Gastrocnemius medialis (tissue), 4 donors: Measurements from ENCODE around the gene TRIP10. TPM values are rescaled to one million over a fixed set of nuclear protein-coding genes. Genes with fewer than 3 reads are reported as not detected.

Experiments
- ATAC-seq, 2 donors: fragments of 150-250 bp; one replicate each; pipeline ENCODE4 v1.9.1; 2016
- DNase-seq, 2 donors: peaks; one replicate each; pipeline ENCODE4 v3.0.0-alpha.2; 2019
- H3K27ac ChIP-seq, 4 donors: fragments of 200-600 bp; sonication (generic); 1 replicate in 1 of 4; 2 replicates in 3 of 4; pipeline ENCODE4 v1.5.1; 2016 to 2018; ENCODE audit warnings: mild to moderate bottlenecking in 2 of 4, moderate library complexity in 1 of 4
- H3K27me3 ChIP-seq, 3 donors: fragments of 200-600 bp; sonication (generic) in 2 of 3; 1 replicate in 1 of 3; 2 replicates in 2 of 3; pipeline versions ENCODE4 v1.5.1 to v1.6.0; 2016 to 2019; ENCODE audit warnings: mild to moderate bottlenecking in 1 of 3, moderate library complexity in 1 of 3
- H3K36me3 ChIP-seq, 2 donors: fragments of 200-600 bp; sonication (generic) in 1 of 2; one replicate each; pipeline ENCODE4 v1.5.1; 2017 to 2018
- H3K4me1 ChIP-seq, 2 donors: fragments of 200-600 bp; sonication (generic) in 1 of 2; one replicate each; pipeline ENCODE4 v1.5.1; 2016 to 2017; ENCODE audit warnings: mild to moderate bottlenecking in 2 of 2
- H3K4me3 ChIP-seq, 4 donors: fragments of 200-600 bp; sonication (generic) in 3 of 4; 1 replicate in 1 of 4; 2 replicates in 3 of 4; pipeline ENCODE4 v1.5.1; 2016 to 2019; ENCODE audit warnings: mild to moderate bottlenecking in 2 of 4
- H3K9me3 ChIP-seq, 3 donors: fragments of 200-600 bp; sonication (generic) in 2 of 3; 1 replicate in 1 of 3; 2 replicates in 2 of 3; pipeline ENCODE4 v1.5.1; 2016 to 2019
- POLR2A ChIP-seq, 2 donors: fragments of 450-650 bp; IDR thresholded peaks; one replicate each; pipeline ENCODE4 v1.6.1; 2017; ENCODE audit warnings: antibody characterized with exemption in 2 of 2, mild to moderate bottlenecking in 2 of 2, moderate library complexity in 2 of 2
- in situ Hi-C, 4 donors: fragments of 200-750 bp; cut with MboI; loops; one replicate each; pipeline versions ENCODE4 v1.15.0 to v1.8.0; 2017; ENCODE audit warnings: low sequenced_read_pairs in 4 of 4
- intact Hi-C: fragments of 100-400 bp; cut with DNase I; formaldehyde crosslinking; loops from one replicate; pipeline ENCODE4 v1.15.1; 2023; ENCODE audit warnings: low total_unique reads
- total RNA-seq, 4 donors: library from RNA; depleted of rRNA; stranded (reverse); fragments of >200 nt; gene quantifications; one replicate each; pipeline versions ENCODE4 v1.1.0 to v1.2.3, GENCODE V29; 2016
- TF ChIP-seq, protein P1 (sequence below), 5 experiments: fragments of 450-650 bp in 3 of 5; fragments of 200-600 bp in 2 of 5; sonication (generic) in 2 of 5; IDR thresholded peaks in 4 of 5; conservative IDR thresholded peaks in 1 of 5; 1 replicate in 4 of 5; 2 replicates in 1 of 5; pipeline ENCODE4 v1.5.1; 2016 to 2019; ENCODE audit warnings: antibody characterized with exemption in 5 of 5, mild to moderate bottlenecking in 3 of 5, moderate library complexity in 3 of 5

Gene TRIP10
- total RNA-seq, 4 donors from 2014 or later, result 130 to 237 (median 178) TPM

DNA sequence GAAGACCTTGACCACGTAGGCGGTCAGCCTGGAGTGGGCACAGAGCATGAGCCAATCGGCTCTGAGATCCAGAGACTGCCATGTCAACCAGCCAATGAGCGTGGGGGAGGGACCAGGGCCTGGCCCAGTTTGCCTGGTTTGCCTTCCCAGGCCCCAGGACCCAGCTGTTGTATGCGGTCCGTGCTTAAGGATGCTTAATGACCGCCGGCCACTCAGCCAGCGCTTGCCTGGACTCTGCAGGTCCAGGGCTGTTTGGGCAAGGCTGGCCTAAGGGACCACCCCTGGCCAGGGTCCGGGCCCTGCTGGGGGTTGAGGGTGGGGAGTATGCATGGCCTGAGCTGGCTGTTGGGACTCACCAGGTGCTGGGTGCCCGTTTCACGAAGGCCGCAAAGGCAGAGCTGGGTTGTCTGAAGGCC lies 46.4 kb upstream of the TRIP10 start:
- Histone ChIP-seq H3K27ac (no peak overlapping the region), H3K4me3 (no peak overlapping the region), H3K27me3 (no peaks in the 10 kb centered on the region), H3K36me3 (no peaks in the 10 kb centered on the region), H3K9me3 (no peaks in the 10 kb centered on the region), H3K4me1 (no peaks in the 10 kb centered on the region)
- in situ Hi-C loops (no loop called here), intact Hi-C loops (no loop called here)
- DNase-seq (no peak), ATAC-seq (no peak)
- no peak for TF ChIP-seq POLR2A (IDR thresholded peaks at IDR 0.05)
- TF ChIP-seq, protein P1, sequence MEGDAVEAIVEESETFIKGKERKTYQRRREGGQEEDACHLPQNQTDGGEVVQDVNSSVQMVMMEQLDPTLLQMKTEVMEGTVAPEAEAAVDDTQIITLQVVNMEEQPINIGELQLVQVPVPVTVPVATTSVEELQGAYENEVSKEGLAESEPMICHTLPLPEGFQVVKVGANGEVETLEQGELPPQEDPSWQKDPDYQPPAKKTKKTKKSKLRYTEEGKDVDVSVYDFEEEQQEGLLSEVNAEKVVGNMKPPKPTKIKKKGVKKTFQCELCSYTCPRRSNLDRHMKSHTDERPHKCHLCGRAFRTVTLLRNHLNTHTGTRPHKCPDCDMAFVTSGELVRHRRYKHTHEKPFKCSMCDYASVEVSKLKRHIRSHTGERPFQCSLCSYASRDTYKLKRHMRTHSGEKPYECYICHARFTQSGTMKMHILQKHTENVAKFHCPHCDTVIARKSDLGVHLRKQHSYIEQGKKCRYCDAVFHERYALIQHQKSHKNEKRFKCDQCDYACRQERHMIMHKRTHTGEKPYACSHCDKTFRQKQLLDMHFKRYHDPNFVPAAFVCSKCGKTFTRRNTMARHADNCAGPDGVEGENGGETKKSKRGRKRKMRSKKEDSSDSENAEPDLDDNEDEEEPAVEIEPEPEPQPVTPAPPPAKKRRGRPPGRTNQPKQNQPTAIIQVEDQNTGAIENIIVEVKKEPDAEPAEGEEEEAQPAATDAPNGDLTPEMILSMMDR (IDR thresholded peaks at IDR 0.05 in 4 of 5, conservative IDR thresholded peaks at IDR 0.05 in 1 of 5), result no peak

DNA sequence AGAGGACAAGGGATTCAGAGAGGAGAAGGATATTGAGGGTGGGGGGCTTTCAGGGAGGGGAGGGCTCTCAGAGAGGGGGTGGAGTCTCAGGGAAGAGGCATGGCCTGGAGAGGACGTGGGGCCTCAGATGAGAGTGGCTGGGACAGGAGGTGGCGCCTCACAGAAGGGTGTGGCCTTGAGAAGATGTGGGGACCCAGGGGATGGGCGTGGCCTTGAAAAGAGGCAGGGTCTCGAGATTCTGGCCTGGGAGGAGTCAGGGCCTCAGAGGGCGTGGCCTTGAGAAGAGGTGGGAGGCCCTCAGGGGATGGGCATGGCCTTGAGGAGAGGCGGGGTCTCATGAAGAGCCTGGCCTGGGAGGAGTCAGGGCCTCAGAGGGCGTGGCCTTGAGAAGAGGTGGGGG lies 45.8 kb upstream of the TRIP10 start:
- no peaks in the 10 kb centered on the region for H3K27me3 ChIP-seq
- TF ChIP-seq, protein P1 (IDR thresholded peaks at IDR 0.05 in 4 of 5, conservative IDR thresholded peaks at IDR 0.05 in 1 of 5), result no peak
- no peak for TF ChIP-seq POLR2A (IDR thresholded peaks at IDR 0.05)
- H3K36me3 ChIP-seq, result no peaks in the 10 kb centered on the region
- H3K27ac ChIP-seq, result no peak overlapping the region
- no peaks in the 10 kb centered on the region for H3K4me1 ChIP-seq
- H3K4me3 ChIP-seq, result no peak overlapping the region
- no peaks in the 10 kb centered on the region for H3K9me3 ChIP-seq
- DNase-seq, result no peak
- no peak for ATAC-seq
- intact Hi-C loops, result no loop called here
- in situ Hi-C loops, result no loop called here

GRCh38 chr19:6694147-6694815 lies 45.2 kb upstream of the TRIP10 start:
- H3K27me3 ChIP-seq, result no peaks in the 10 kb centered on the region
- DNase-seq (no peak), ATAC-seq (no peak)
- no peak overlapping the region for H3K4me3 ChIP-seq
- no peaks in the 10 kb centered on the region for H3K9me3 ChIP-seq
- intact Hi-C loops (no loop called here), in situ Hi-C loops (no loop called here)
- no peak overlapping the region for H3K27ac ChIP-seq
- TF ChIP-seq, protein P1 (IDR thresholded peaks at IDR 0.05 in 4 of 5, conservative IDR thresholded peaks at IDR 0.05 in 1 of 5), result no peak
- no peak for TF ChIP-seq POLR2A (IDR thresholded peaks at IDR 0.05)
- no peaks in the 10 kb centered on the region for H3K36me3 ChIP-seq
- no peaks in the 10 kb centered on the region for H3K4me1 ChIP-seq

DNA sequence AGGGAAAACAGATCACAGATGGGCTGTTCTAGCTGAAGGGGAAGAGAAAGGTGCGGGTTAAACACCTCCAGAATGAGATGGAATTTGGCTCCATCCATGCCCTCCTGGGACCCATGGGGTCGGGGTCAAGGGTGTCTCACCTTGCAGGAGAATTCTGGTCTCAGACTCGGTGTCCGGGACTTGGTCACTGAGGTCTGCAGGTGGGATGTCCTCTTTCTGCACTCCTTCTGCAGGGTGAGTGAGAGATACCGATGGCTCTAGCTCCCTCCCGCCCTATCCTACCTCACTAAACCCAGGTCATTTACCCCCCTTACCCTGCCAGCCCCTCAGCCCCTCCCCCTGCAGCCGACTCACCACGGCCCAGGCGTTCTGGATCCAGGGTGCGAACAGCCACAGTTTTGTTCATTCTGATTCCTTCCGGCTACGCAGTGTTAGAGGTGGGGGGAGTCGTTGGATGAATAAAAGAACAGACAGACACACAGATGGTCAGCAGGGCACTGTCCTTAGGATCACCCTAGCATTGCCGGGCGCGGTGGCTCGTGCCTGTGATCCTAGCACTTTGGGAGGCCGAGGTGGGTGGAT lies 43.1 kb upstream of the TRIP10 start:
- no peaks in the 10 kb centered on the region for H3K27me3 ChIP-seq
- H3K36me3 ChIP-seq, result no peaks in the 10 kb centered on the region
- DNase-seq (no peak), ATAC-seq (no peak)
- TF ChIP-seq, protein P1 (IDR thresholded peaks at IDR 0.05 in 4 of 5, conservative IDR thresholded peaks at IDR 0.05 in 1 of 5), result no peak
- no peak for TF ChIP-seq POLR2A (IDR thresholded peaks at IDR 0.05)
- no peak overlapping the region for H3K4me3 ChIP-seq
- in situ Hi-C loops, result no loop called here
- intact Hi-C loops, result no loop called here
- H3K27ac ChIP-seq, result no peak overlapping the region
- H3K4me1 ChIP-seq, result no peaks in the 10 kb centered on the region
- no peaks in the 10 kb centered on the region for H3K9me3 ChIP-seq
